ENCODE measurements around the gene PCSK5.

GRCh38 chr9:76369583-76369982 lies 479.1 kb downstream of the PCSK5 start:
- no peak for TF ChIP-seq YY1 (IDR thresholded peaks at IDR 0.05; ENCODE audit: insufficient read depth, insufficient read length)
- no peak for TF ChIP-seq SUZ12 (IDR thresholded peaks at IDR 0.05; ENCODE audit: extremely low read depth, insufficient read depth, insufficient read length)
